T-helper 1 cell treated with Interleukin-12 subunit alpha and Interleukin-12 subunit beta and Interleukin-4 antibody, amounts not matched to agents 30 μg/mL and 1 μg/mL, for 36 hours (primary cell): Measurements from ENCODE around the gene ADAMTS12.

Source experiments
- H3K27ac Mint-ChIP-seq: one replicate; pipeline ENCODE4 v1.8.0; 2021; ENCODE audit warnings: mild to moderate bottlenecking, mixed read lengths
- H3K27me3 Mint-ChIP-seq: one replicate; pipeline ENCODE4 v1.8.0; 2021; ENCODE audit warnings: low read depth, mixed read lengths
- H3K36me3 Mint-ChIP-seq: one replicate; pipeline ENCODE4 v1.8.0; 2021; ENCODE audit warnings: low read depth, mixed read lengths
- H3K4me1 Mint-ChIP-seq: one replicate; pipeline ENCODE4 v1.8.0; 2021; ENCODE audit warnings: low read depth, mixed read lengths
- H3K4me3 Mint-ChIP-seq: one replicate; pipeline ENCODE4 v1.8.0; 2021; ENCODE audit warnings: mild to moderate bottlenecking, moderate library complexity, mixed read lengths
- H3K9me3 Mint-ChIP-seq: one replicate; pipeline ENCODE4 v1.8.0; 2021; ENCODE audit warnings: mixed read lengths

ADAMTS12 gene

DNA sequence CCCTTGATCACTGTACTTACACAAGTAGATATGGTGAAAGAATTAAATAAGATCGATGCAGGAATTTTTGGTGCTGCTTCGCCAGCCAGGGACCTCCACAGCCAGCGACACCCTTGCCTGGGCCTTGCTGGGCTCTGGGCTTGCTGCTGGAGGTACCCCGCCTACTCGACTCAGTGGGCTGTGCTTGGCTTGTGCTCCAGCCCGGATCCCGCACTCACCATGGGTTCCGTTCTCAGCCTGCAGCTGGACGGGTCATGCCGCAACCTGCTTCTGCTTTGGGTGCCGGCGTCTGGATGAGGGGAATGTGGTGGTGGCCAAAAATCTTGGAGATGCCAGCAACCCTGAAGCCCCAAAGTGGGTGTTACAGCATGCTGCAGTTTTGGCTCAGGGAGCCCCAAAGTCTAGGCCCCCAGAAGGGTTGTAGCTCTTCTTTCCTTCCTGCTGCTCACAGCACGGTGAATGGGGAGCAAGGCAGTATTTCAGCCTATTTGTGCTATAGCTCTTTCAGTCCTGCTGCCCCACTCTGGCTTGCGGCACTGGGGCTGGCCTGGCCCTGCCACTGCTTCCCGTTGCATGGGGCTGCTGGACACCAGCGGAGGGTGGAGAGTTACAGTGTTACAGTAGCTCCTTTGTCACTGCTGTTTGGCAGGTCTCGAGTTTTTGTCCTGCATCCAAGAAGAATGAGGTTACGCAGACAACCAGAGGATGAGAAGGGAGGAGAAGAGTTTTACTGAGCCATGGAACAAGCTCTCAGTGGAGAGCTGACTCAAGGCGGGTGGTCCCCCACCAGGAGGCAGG is 403.0 kb downstream of the ADAMTS12 start:
- Mint-ChIP-seq H3K27me3 (peaks cover 3% of the 10 kb centered on the region), H3K27ac (no peak overlapping the region), H3K36me3 (no peaks in the 10 kb centered on the region), H3K9me3 (no peaks in the 10 kb centered on the region), H3K4me1 (no peaks in the 10 kb centered on the region), H3K4me3 (no peak overlapping the region)

GRCh38 chr5:33487236-33487635 is 404.6 kb downstream of the ADAMTS12 start:
- peaks cover 1% of the 10 kb centered on the region for H3K36me3 Mint-ChIP-seq
- no peak overlapping the region for H3K4me3 Mint-ChIP-seq
- peaks cover 3% of the 10 kb centered on the region for H3K27me3 Mint-ChIP-seq
- H3K27ac Mint-ChIP-seq = no peak overlapping the region
- H3K9me3 Mint-ChIP-seq = no peaks in the 10 kb centered on the region
- H3K4me1 Mint-ChIP-seq = no peaks in the 10 kb centered on the region

GRCh38 chr5:33482335-33482734 is 409.5 kb downstream of the ADAMTS12 start:
- H3K27ac Mint-ChIP-seq = no peak overlapping the region
- H3K36me3 Mint-ChIP-seq = peaks cover 8% of the 10 kb centered on the region
- no peak overlapping the region for H3K4me3 Mint-ChIP-seq
- no peaks in the 10 kb centered on the region for H3K27me3 Mint-ChIP-seq
- H3K4me1 Mint-ChIP-seq = no peaks in the 10 kb centered on the region
- no peaks in the 10 kb centered on the region for H3K9me3 Mint-ChIP-seq

GRCh38 chr5:33480876-33481275 is 410.9 kb downstream of the ADAMTS12 start:
- Mint-ChIP-seq H3K4me1 (no peaks in the 10 kb centered on the region), H3K27ac (no peak overlapping the region), H3K27me3 (no peaks in the 10 kb centered on the region), H3K9me3 (no peaks in the 10 kb centered on the region), H3K36me3 (peaks cover 17% of the 10 kb centered on the region), H3K4me3 (no peak overlapping the region)

- no peaks in the 10 kb centered on the region for H3K4me1 Mint-ChIP-seq
Measured at GRCh38 chr5:33479311-33479710, 412.5 kb downstream of the ADAMTS12 start.

DNA sequence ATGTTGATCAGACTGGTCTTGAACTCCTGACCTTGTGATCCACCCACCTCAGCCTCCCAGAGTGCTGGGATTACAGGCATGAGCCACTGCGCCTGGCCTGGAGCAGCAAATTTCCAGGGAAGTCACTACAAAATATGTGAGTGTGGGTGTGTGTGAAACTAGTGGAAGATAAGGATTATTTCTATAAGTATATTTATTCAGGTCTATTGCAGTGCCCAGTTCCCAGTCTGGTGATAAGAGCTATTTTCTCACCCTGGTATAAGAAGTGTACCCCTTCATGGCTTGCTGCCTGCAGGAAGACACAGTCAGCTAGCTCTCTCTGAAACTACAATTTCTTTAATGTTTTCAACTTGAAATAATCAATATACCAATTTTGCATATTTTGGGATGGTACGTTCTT is 414.0 kb downstream of the ADAMTS12 start:
- Mint-ChIP-seq H3K4me1 (no peaks in the 10 kb centered on the region), H3K27ac (no peak overlapping the region), H3K4me3 (no peak overlapping the region), H3K9me3 (peaks cover 20% of the 10 kb centered on the region), H3K36me3 (peaks cover 47% of the 10 kb centered on the region), H3K27me3 (no peaks in the 10 kb centered on the region)

More at GRCh38 chr5:33479311-33479710, 412.5 kb downstream of the ADAMTS12 start:
- Mint-ChIP-seq H3K27me3 (no peaks in the 10 kb centered on the region), H3K4me3 (no peak overlapping the region), H3K9me3 (peaks cover 11% of the 10 kb centered on the region), H3K27ac (no peak overlapping the region), H3K36me3 (peaks cover 32% of the 10 kb centered on the region)

DNA sequence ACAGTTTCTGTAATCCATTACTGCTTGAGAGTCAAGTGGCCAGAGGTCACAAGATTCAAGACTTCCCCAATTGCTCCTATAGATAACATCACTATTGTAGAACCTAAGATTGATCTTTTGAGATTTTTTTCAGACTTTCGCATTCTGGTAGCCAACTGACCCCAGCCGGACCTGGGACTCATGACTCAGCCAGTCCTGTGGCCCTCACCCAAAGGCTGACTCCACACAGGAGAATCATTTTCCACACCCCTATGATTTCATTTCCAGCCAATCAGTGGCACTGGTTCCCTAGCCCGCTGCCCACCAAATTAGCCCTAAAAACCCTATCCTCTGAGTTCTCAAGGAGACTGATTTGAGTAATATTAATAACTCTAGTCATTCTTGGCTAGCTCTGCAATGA is 414.8 kb downstream of the ADAMTS12 start:
- no peaks in the 10 kb centered on the region for H3K4me1 Mint-ChIP-seq
- peaks cover 52% of the 10 kb centered on the region for H3K36me3 Mint-ChIP-seq
- no peak overlapping the region for H3K27ac Mint-ChIP-seq

DNA sequence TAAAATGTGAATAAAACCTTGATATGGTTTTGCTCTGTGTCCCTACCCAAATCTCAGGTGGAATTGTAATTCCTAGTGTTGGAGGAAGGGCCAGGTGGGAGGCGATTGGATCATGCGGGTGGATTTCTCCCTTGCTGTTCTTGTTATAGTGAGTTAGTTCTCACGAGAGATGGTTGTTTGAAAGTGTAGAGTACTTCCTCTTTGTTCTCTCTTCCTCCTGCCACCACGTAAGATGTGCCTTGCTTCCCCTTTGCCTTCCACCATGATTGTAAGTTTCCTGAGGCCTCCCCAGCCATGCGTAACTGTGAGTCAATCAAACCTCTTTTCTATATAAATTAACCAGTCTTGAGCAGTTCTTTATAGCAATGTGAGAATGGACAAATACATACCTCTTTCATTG is 416.1 kb downstream of the ADAMTS12 start:
- H3K36me3 Mint-ChIP-seq = peaks cover 58% of the 10 kb centered on the region
- H3K4me3 Mint-ChIP-seq = no peak overlapping the region
- peaks cover 20% of the 10 kb centered on the region for H3K9me3 Mint-ChIP-seq
- H3K4me1 Mint-ChIP-seq = no peaks in the 10 kb centered on the region
- no peak overlapping the region for H3K27ac Mint-ChIP-seq
- no peaks in the 10 kb centered on the region for H3K27me3 Mint-ChIP-seq

More for the DNA sequence above, 414.8 kb downstream of the ADAMTS12 start:
- Mint-ChIP-seq H3K9me3 (peaks cover 20% of the 10 kb centered on the region), H3K4me3 (no peak overlapping the region), H3K27me3 (no peaks in the 10 kb centered on the region)

DNA sequence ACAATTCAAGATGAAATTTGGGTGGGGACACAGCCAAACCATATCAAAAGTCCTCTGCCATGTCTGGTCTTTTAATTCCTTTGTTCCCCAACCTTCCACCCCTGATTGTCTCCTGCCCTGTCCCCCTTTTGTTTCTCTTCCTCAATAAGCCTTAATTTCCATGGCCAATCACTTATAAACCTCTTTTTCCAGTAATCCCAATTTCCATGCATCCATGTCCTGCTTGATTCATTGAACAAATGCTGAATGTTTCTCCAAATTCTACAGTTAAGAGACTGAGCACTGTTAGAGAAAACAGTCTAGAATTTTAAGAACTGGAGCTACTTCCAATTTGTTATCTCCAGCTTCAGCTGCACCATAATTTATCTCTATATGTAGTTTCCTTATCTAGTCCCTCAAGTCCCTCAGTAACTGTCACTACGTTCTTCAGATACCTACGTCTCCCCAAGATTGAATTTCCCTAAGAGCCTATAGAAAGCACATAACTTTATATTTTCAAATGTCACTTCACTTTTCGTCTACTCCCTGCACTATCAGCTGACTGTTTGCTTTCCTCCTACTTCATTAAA is 416.8 kb downstream of the ADAMTS12 start:
- Mint-ChIP-seq H3K4me3 (no peak overlapping the region), H3K9me3 (peaks cover 20% of the 10 kb centered on the region), H3K4me1 (no peaks in the 10 kb centered on the region), H3K27ac (no peak overlapping the region), H3K27me3 (no peaks in the 10 kb centered on the region), H3K36me3 (peaks cover 59% of the 10 kb centered on the region)

GRCh38 chr5:33474004-33474403 is 417.8 kb downstream of the ADAMTS12 start:
- H3K4me1 Mint-ChIP-seq = no peaks in the 10 kb centered on the region
- peaks cover 58% of the 10 kb centered on the region for H3K36me3 Mint-ChIP-seq
- H3K4me3 Mint-ChIP-seq = no peak overlapping the region
- H3K27ac Mint-ChIP-seq = no peak overlapping the region
- no peaks in the 10 kb centered on the region for H3K27me3 Mint-ChIP-seq
- peaks cover 20% of the 10 kb centered on the region for H3K9me3 Mint-ChIP-seq
